Activated gamma-delta T cell treated with Interleukin-2 at 50 U/mL for 16 hours (primary cell): Measurements from ENCODE around the gene SCGB3A1.

Experiments used
- DNase-seq: peaks from one replicate; pipeline ENCODE4 v3.0.0-alpha.2; 2020

SCGB3A1 gene

GRCh38 chr5:180625125-180625790, 34.0 kb upstream of the SCGB3A1 start:
- DNase-seq, result no peak

GRCh38 chr5:180624587-180624986, 33.3 kb upstream of the SCGB3A1 start:
- no peak for DNase-seq

DNA sequence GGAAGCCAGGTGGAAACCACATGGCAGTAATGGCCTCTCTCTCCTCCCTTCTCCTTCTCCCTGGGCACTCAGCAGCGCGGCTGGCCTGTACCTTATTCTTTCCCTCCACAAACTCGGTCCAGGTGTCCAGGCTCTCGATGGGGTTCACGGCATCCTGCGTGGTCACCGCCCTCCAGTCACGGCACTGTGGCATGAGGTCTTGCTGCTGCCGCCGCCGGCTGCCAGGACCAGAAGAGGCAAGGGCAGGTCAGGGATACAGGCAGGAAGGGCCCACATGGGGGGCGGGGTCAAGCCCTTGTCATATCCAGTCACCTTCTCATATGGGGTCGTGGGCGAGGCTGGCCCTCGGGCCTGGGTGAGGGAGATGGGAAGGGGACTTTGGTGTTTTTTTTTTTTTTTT, 32.5 kb upstream of the SCGB3A1 start:
- no peak for DNase-seq

- no peak for DNase-seq
These were observed 32.1 kb upstream of the SCGB3A1 start for GRCh38 chr5:180623411-180623834.

DNA sequence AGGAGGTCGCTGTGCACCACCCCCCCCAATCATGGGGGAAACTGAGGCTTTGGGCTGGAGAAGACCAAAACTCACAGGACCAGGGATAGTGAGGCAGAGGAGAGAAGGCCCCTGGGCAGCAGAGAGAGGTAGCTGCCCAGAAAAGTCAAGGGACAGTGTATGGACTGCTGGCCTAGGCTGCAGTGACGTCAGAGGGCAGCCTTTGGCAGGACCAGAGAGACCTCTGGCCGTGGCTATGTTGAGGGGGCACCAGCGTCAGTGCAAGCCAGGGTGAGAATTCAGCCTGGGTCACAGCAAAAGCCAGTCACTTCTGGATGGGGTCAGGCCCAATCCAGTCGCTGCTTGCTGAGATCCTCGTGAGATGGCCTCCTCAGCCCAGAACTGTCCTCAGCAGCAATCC, 31.6 kb upstream of the SCGB3A1 start:
- DNase-seq, result no peak

GRCh38 chr5:180621311-180621710, 30.0 kb upstream of the SCGB3A1 start:
- DNase-seq, result no peak

DNA sequence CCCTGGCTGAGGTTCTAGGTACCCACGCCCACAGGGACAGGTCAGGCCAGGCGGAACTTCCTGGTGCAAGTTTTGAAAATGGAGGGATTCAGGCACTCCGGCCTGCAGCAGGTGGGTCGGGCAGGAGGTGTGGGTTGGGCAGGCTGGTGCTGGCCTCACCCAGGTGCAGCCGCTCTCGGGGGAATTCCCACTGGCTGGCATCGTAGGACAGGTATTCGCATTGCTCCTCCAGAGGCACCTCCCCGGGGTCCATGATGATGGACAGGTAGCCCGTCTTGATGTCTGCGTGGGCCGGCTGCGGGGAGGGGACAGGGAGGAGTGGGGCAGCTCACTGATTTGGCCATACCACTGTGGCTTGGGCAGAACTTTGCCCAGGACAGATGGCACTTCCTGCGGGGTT, 28.7 kb upstream of the SCGB3A1 start:
- DNase-seq, result no peak

DNA sequence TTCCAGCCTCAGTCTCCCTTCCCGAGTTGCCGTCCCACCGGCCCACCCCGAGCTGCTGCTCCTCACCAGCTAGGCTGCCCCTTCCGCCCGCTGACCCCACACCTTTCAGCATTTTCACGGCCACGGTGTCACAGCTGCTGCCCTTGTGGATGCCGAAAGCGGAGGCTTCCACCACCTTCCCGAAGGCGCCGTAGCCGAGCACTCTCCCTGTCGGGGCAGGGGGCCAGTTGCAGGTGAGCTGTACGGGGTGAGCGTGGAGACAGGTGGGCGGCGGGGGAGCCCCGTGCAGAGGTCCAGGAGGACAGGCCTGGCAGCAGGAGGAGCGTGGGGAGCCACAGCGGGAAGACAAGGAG, 28.2 kb upstream of the SCGB3A1 start:
- DNase-seq, result no peak

GRCh38 chr5:180618829-180619562, 27.7 kb upstream of the SCGB3A1 start:
- DNase-seq, result no peak

DNA sequence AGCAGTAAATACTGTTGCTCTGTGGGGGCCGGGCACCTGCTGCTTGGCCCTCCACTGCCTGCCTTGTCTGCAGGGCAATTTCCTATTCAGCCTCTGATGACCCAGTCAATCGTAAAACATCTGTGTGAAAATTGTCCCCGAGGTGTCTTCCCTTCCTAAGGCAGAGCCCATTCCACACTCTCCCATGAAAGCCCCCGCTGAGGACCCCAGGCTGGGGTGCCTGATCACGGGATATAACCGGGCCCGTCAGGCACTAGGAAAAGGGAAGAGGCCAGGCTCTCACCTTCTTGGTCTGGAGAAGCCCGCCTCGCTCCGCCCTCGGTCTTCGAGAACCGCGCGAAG, 27.2 kb upstream of the SCGB3A1 start:
- no peak for DNase-seq

DNA sequence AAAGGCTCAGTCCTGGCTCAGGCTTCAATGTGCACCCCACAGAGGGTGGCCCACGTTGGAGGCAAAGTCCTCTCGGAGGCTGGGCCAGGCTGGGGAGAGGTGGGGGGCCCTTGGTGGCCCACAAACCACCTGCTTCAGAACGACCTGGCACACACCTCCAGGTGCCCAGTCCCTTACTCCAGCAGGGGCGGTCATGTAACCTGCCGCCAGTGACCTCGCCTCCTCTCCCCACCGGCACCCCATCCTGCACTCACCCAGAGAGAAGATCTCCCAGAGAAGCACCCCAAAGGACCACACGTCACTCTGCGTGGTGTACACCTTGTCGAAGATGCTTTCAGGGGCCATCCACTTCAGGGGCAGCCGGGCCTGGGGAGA, 22.5 kb upstream of the SCGB3A1 start:
- no peak for DNase-seq

GRCh38 chr5:180613188-180613813, 22.0 kb upstream of the SCGB3A1 start:
- DNase-seq, result no peak

- no peak for DNase-seq
These were observed 21.4 kb upstream of the SCGB3A1 start for GRCh38 chr5:180612683-180613082.

DNA sequence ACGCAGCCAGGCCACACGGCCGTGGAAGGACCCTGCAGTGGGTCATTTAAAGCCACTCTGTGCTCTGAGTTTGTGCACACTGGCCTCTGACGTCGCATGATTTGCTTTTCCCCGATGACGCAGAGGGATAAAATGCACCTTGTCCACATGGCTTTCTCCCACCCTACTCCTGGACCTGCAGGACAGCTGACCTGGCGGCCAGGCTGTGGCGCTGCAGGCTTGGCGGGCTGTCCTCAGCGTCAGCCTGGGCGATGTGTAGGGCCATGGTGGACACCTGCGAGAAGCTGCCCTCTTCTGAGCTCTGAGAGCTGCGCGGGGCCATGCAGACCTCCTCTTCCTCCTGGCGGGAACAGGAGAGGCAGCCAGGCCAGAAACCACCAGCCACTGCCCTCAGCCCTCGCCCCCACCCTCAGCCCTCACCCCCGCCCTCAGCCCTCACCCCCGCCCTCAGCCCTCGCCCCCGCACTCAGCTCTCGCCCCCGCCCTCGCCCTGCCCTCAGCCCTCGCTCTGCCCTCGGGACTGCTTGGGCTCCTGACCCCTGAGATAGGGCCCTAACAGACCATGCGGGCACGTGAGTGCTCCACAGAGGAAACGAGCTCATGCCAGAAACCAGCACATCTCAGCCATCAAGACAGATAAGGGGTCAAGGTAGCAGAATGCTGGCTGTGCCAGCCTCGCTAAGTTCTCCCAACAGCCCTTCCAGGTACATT, 20.0 kb upstream of the SCGB3A1 start:
- no peak for DNase-seq

DNA sequence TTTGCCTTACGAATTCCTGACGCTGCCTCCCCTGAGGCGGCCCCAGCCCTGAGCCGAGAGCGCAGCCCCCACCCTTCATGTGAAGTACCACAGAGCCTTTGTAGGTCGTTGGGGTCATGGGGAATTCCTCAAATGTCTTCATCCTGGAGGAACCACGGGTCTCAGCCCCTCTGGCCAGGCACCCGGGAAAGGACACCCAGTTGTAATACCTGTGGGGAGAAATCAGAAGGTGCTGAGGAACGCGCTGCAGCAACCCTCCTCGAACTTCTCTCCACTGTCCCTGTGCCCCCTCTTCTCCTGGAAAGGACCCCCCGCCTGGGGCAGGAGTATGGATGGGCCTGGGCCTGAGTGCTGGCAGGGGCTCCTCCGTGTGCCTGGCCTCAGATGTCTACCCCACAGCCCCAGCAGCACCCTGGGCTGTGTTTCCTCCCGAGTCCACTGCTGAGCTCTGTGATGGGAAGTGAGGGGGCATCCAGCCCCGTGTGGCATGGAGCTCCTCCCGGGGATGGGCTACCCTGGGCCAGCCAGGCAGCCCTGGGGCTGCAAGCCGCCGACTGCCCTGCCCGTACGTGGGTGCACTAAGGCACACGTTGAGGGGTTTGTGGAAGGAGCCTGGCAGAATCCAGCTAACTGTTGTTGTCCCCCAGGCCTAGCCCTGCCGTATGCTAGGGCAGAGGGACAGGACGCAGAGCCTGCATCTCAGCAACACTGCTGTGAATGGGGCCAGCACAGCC, 18.7 kb upstream of the SCGB3A1 start:
- DNase-seq, result no peak

DNA sequence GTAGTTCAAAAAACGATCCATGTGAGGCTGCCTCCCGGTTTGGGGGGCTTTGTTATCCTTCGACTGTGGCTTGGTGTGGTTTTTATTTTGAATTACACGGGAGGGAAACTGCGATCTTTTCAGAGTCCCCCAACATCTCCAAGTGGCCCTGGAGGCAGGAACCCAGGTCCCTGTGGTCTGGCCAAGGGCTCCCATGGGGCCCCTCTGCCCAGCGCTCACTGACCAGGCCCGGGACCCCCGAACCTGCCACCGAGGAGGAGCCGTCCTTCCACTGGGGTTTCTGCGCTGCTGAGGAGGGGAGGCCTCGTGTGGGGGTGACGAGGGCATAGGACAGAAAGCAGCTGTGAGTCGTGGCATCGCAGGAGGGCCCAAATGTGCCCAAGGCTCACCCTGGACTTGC, 18.1 kb upstream of the SCGB3A1 start:
- no peak for DNase-seq

GRCh38 chr5:180608572-180609310, 17.4 kb upstream of the SCGB3A1 start:
- no peak for DNase-seq

DNA sequence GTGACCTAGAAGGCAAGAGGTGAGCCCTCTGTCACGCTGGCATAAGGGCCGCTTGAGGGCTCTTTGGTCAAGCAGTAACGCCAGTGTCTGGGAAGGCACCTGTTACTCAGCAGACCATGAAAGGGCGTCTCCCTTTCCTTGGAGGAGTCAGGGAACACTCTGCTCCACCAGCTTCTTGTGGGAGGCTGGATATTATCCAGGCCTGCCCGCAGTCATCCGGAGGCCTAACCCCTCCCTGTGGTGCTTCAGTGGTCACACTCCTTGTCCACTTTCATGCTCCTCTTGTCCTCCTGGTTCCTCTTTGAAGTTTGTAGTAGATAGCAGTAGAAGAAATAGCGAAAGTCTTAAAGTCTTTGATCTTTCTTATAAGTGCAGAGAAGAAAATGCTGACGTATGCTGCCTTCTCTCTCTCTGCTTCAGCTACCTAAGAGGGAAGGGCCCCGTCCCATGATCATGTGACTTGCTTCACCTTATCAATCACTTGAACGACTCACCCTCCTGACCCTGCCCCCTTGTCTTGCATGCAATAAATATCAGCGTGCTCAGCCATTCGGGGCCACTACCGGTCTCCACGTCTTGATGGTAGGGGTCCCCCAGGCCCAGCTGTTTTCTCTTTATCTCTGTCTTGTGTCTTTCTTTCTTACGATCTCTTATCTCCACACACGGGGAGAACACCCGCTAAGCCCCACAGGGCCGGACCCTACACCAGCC, 16.7 kb upstream of the SCGB3A1 start:
- DNase-seq, result no peak

- no peak for DNase-seq
These were observed 15.0 kb upstream of the SCGB3A1 start for GRCh38 chr5:180606215-180606785.

GRCh38 chr5:180605554-180606214, 14.4 kb upstream of the SCGB3A1 start:
- DNase-seq, result peak; percentile 68

DNA sequence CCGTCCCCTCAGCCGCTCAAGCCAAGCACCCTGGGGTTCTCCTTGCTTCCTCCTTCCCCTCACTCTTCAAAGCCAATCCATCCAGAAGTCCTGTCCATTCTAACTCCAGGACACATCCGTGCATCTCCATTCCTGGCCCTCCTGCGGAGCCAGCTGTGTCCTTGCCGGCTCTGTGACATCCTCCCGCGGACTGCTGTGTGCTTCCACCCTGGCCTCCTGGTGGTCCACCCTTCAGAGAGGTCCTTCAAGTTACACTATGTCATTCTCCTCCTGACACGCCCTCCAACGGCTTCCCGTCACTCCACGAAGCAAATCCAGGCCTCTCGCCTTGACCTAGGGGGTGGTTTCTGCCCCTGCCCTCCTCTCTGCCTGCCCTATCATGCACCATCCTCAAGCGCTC, 13.0 kb upstream of the SCGB3A1 start:
- DNase-seq, result no peak
